Measurements from ENCODE around the gene PRKD3.

PRKD3 gene

GRCh38 chr2:37343537-37344434, 19.2 kb upstream of the PRKD3 start:
- Histone ChIP-seq H3K27me3 (replicated peaks in 2 of 5; ENCODE audit: control insufficient read depth in 4 of 5, insufficient read depth in 5 of 5, low read length in 4 of 5) (no peaks in the 10 kb centered on the region), H3K9me3 (ENCODE audit: control extremely low read depth in 1 of 5, control insufficient read depth in 4 of 5, insufficient read depth in 2 of 5, low read depth in 1 of 5, low read length in 4 of 5) (no peaks in the 10 kb centered on the region), H3K36me3 (ENCODE audit: control insufficient read depth in 4 of 4, insufficient read depth in 4 of 4, low read length in 3 of 4) (no peaks in the 10 kb centered on the region), H3K27ac (ENCODE audit: insufficient read depth in 1 of 2, low read depth in 1 of 2, low read length in 2 of 2, poor library complexity in 1 of 2, severe bottlenecking in 2 of 2) (no peak overlapping the region), H3K4me1 (ENCODE audit: control extremely low read depth in 1 of 4, control insufficient read depth in 4 of 4, insufficient read depth in 4 of 4, low read length in 3 of 4) (peaks cover 6 to 33% (median 17%) of the 10 kb centered on the region in 4 experiments), H3K4me3 (ENCODE audit: control insufficient read depth in 1 of 7, extremely low read depth in 1 of 7, insufficient read depth in 4 of 7, low read depth in 2 of 7, low read length in 6 of 7) (peak overlapping the region; percentile 48 to 91 (median 71))
- WGBS (ENCODE audit: insufficient coverage) = 70% methylated on average over 5 of the region's 7 CpGs
- DNase-seq = peak in 2 of 3 donors; percentile 46 to 51
- ChIA-PET CTCF (interaction anchor here (1.0 to 1.9 kb wide), 7 partner anchors 13 to 512 kb away, joined by 3 to 5 read pairs (median 4); no protein-coding TSS in a partner anchor), POLR2A (interaction anchor here (0.6 to 2.0 kb wide), 3 partner anchors 19 to 52 kb away, joined by 3 to 10 read pairs (median 9); partner anchors contain the start of gene PRKD3)

GRCh38 chr2:37342591-37343220, 18.1 kb upstream of the PRKD3 start:
- WGBS (ENCODE audit: insufficient coverage) = 92% methylated on average over 4 of the region's 7 CpGs
- no peaks in the 10 kb centered on the region for H3K27me3 ChIP-seq (replicated peaks in 2 of 5; ENCODE audit: control insufficient read depth in 4 of 5, insufficient read depth in 5 of 5, low read length in 4 of 5)
- H3K4me1 ChIP-seq (ENCODE audit: control extremely low read depth in 1 of 4, control insufficient read depth in 4 of 4, insufficient read depth in 4 of 4, low read length in 3 of 4) = peaks cover 6 to 33% (median 17%) of the 10 kb centered on the region in 4 experiments
- H3K4me3 ChIP-seq (ENCODE audit: control insufficient read depth in 1 of 7, extremely low read depth in 1 of 7, insufficient read depth in 4 of 7, low read depth in 2 of 7, low read length in 6 of 7) = no peak overlapping the region
- no peaks in the 10 kb centered on the region for H3K36me3 ChIP-seq (ENCODE audit: control insufficient read depth in 4 of 4, insufficient read depth in 4 of 4, low read length in 3 of 4)
- H3K27ac ChIP-seq (ENCODE audit: insufficient read depth in 1 of 2, low read depth in 1 of 2, low read length in 2 of 2, poor library complexity in 1 of 2, severe bottlenecking in 2 of 2) = no peak overlapping the region
- peak in 1 of 3 donors; percentile 58 for DNase-seq
- POLR2A ChIA-PET = interaction anchor here (0.5 to 2.0 kb wide), 4 partner anchors 14 to 54 kb away, joined by 3 to 10 read pairs (median 7); partner anchors contain the start of gene PRKD3
- CTCF ChIA-PET = interaction anchor here (1.0 to 1.9 kb wide), 8 partner anchors 12 to 548 kb away, joined by 3 to 5 read pairs (median 4); no protein-coding TSS in a partner anchor
- H3K9me3 ChIP-seq (ENCODE audit: control extremely low read depth in 1 of 5, control insufficient read depth in 4 of 5, insufficient read depth in 2 of 5, low read depth in 1 of 5, low read length in 4 of 5) = no peaks in the 10 kb centered on the region

- H3K9me3 ChIP-seq (ENCODE audit: control extremely low read depth in 1 of 5, control insufficient read depth in 4 of 5, insufficient read depth in 2 of 5, low read depth in 1 of 5, low read length in 4 of 5) = no peaks in the 10 kb centered on the region
- H3K4me1 ChIP-seq (ENCODE audit: control extremely low read depth in 1 of 4, control insufficient read depth in 4 of 4, insufficient read depth in 4 of 4, low read length in 3 of 4) = peaks cover 6 to 29% (median 16%) of the 10 kb centered on the region in 4 experiments
- POLR2A ChIA-PET = no interaction called here
- CTCF ChIA-PET = interaction anchor here (0.8 to 2.6 kb wide), 5 partner anchors 10 to 531 kb away, joined by 3 to 12 read pairs (median 3); no protein-coding TSS in a partner anchor
- whole genome bisulfite sequencing (ENCODE audit: insufficient coverage) = no CpG with 5 or more reads among the region's 3 CpGs
- DNase-seq = no peak
- no peak overlapping the region for H3K27ac ChIP-seq (ENCODE audit: insufficient read depth in 1 of 2, low read depth in 1 of 2, low read length in 2 of 2, poor library complexity in 1 of 2, severe bottlenecking in 2 of 2)
- H3K27me3 ChIP-seq (replicated peaks in 2 of 5; ENCODE audit: control insufficient read depth in 4 of 5, insufficient read depth in 5 of 5, low read length in 4 of 5) = no peaks in the 10 kb centered on the region
- H3K4me3 ChIP-seq (ENCODE audit: control insufficient read depth in 1 of 7, extremely low read depth in 1 of 7, insufficient read depth in 4 of 7, low read depth in 2 of 7, low read length in 6 of 7) = no peak overlapping the region
- no peaks in the 10 kb centered on the region for H3K36me3 ChIP-seq (ENCODE audit: control insufficient read depth in 4 of 4, insufficient read depth in 4 of 4, low read length in 3 of 4)
Measured at GRCh38 chr2:37340637-37341036, 16.0 kb upstream of the PRKD3 start.

- CTCF ChIA-PET = interaction anchor here (0.6 to 2.6 kb wide), 3 partner anchors 9 to 730 kb away, joined by 3 to 12 read pairs (median 4); no protein-coding TSS in a partner anchor
- H3K9me3 ChIP-seq (ENCODE audit: control extremely low read depth in 1 of 5, control insufficient read depth in 4 of 5, insufficient read depth in 2 of 5, low read depth in 1 of 5, low read length in 4 of 5) = no peaks in the 10 kb centered on the region
- DNase-seq = no peak
Measured at GRCh38 chr2:37338933-37339332, 14.3 kb upstream of the PRKD3 start.

GRCh38 chr2:37337620-37338280, 13.1 kb upstream of the PRKD3 start:
- no peaks in the 10 kb centered on the region for H3K27me3 ChIP-seq (replicated peaks in 2 of 5; ENCODE audit: control insufficient read depth in 4 of 5, insufficient read depth in 5 of 5, low read length in 4 of 5)
- ChIA-PET CTCF (interaction anchor here (0.8 to 0.9 kb wide), 2 partner anchors 10 kb away, joined by 3 read pairs; no protein-coding TSS in a partner anchor), POLR2A (no interaction called here)
- H3K4me3 ChIP-seq (ENCODE audit: control insufficient read depth in 1 of 7, extremely low read depth in 1 of 7, insufficient read depth in 4 of 7, low read depth in 2 of 7, low read length in 6 of 7) = no peak overlapping the region
- H3K27ac ChIP-seq (ENCODE audit: insufficient read depth in 1 of 2, low read depth in 1 of 2, low read length in 2 of 2, poor library complexity in 1 of 2, severe bottlenecking in 2 of 2) = no peak overlapping the region
- 94% methylated on average over 7 of the region's 7 CpGs for WGBS (ENCODE audit: insufficient coverage)
- no peaks in the 10 kb centered on the region for H3K9me3 ChIP-seq (ENCODE audit: control extremely low read depth in 1 of 5, control insufficient read depth in 4 of 5, insufficient read depth in 2 of 5, low read depth in 1 of 5, low read length in 4 of 5)
- H3K4me1 ChIP-seq (ENCODE audit: control extremely low read depth in 1 of 4, control insufficient read depth in 4 of 4, insufficient read depth in 4 of 4, low read length in 3 of 4) = peaks cover 0 to 3% (median 2%) of the 10 kb centered on the region in 4 experiments
- no peaks in the 10 kb centered on the region for H3K36me3 ChIP-seq (ENCODE audit: control insufficient read depth in 4 of 4, insufficient read depth in 4 of 4, low read length in 3 of 4)
- no peak for DNase-seq

More at GRCh38 chr2:37338933-37339332, 14.3 kb upstream of the PRKD3 start:
- Histone ChIP-seq H3K36me3 (ENCODE audit: control insufficient read depth in 4 of 4, insufficient read depth in 4 of 4, low read length in 3 of 4) (no peaks in the 10 kb centered on the region), H3K27me3 (replicated peaks in 2 of 5; ENCODE audit: control insufficient read depth in 4 of 5, insufficient read depth in 5 of 5, low read length in 4 of 5) (no peaks in the 10 kb centered on the region), H3K4me1 (ENCODE audit: control extremely low read depth in 1 of 4, control insufficient read depth in 4 of 4, insufficient read depth in 4 of 4, low read length in 3 of 4) (peaks cover 3 to 13% (median 5%) of the 10 kb centered on the region in 4 experiments), H3K4me3 (ENCODE audit: control insufficient read depth in 1 of 7, extremely low read depth in 1 of 7, insufficient read depth in 4 of 7, low read depth in 2 of 7, low read length in 6 of 7) (no peak overlapping the region), H3K27ac (ENCODE audit: insufficient read depth in 1 of 2, low read depth in 1 of 2, low read length in 2 of 2, poor library complexity in 1 of 2, severe bottlenecking in 2 of 2) (no peak overlapping the region)
- POLR2A ChIA-PET = no interaction called here
- 60% methylated on average over 2 of the region's 4 CpGs for WGBS (ENCODE audit: insufficient coverage)

- Histone ChIP-seq H3K4me3 (ENCODE audit: control insufficient read depth in 1 of 7, extremely low read depth in 1 of 7, insufficient read depth in 4 of 7, low read depth in 2 of 7, low read length in 6 of 7) (no peak overlapping the region), H3K36me3 (ENCODE audit: control insufficient read depth in 4 of 4, insufficient read depth in 4 of 4, low read length in 3 of 4) (no peaks in the 10 kb centered on the region), H3K27me3 (replicated peaks in 2 of 5; ENCODE audit: control insufficient read depth in 4 of 5, insufficient read depth in 5 of 5, low read length in 4 of 5) (no peaks in the 10 kb centered on the region), H3K27ac (ENCODE audit: insufficient read depth in 1 of 2, low read depth in 1 of 2, low read length in 2 of 2, poor library complexity in 1 of 2, severe bottlenecking in 2 of 2) (no peak overlapping the region), H3K9me3 (ENCODE audit: control extremely low read depth in 1 of 5, control insufficient read depth in 4 of 5, insufficient read depth in 2 of 5, low read depth in 1 of 5, low read length in 4 of 5) (no peaks in the 10 kb centered on the region), H3K4me1 (ENCODE audit: control extremely low read depth in 1 of 4, control insufficient read depth in 4 of 4, insufficient read depth in 4 of 4, low read length in 3 of 4) (peaks cover 0 to 2% (median 0%) of the 10 kb centered on the region in 4 experiments)
- POLR2A ChIA-PET = no interaction called here
- DNase-seq = no peak
- no CpG with 5 or more reads among the region's 2 CpGs for WGBS (ENCODE audit: insufficient coverage)
- CTCF ChIA-PET = interaction anchor here (0.7 to 1.9 kb wide), 2 partner anchors 10 to 60 kb away, joined by 3 to 7 read pairs; partner anchors contain the start of gene PRKD3
Measured at GRCh38 chr2:37335604-37336003, 11.0 kb upstream of the PRKD3 start.

Measured in common myeloid progenitor, CD34-positive (primary cell).